Kidney epithelial cell (primary cell): ENCODE results near the gene BNIP5. TPM values are rescaled to one million over a fixed set of nuclear protein-coding genes. Genes with fewer than 3 reads are reported as not detected.

ENCODE experiments used
- DNase-seq: peaks from one replicate; pipeline ENCODE4 v3.0.0-alpha.2; 2010; ENCODE audit warnings: low read depth
- H3K27me3 ChIP-seq: 2 replicates; pipeline ENCODE4 v1.6.0; 2011; ENCODE audit warnings: low read length; ENCODE audit not compliant: control insufficient read depth, insufficient read depth
- H3K36me3 ChIP-seq: 2 replicates; pipeline ENCODE4 v1.5.1; 2011; ENCODE audit warnings: low read length; ENCODE audit not compliant: control insufficient read depth, insufficient read depth
- H3K4me3 ChIP-seq: 2 replicates; pipeline ENCODE4 v1.5.1; 2011; ENCODE audit warnings: low read depth, mild to moderate bottlenecking, control low read depth, low read length
- CTCF ChIP-seq: IDR thresholded peaks from 2 replicates; pipeline ENCODE4 v1.5.1; 2011; ENCODE audit warnings: mild to moderate bottlenecking, moderate library complexity, low read length, control low read depth, inconsistent platforms; ENCODE audit not compliant: insufficient read depth, poor library complexity, severe bottlenecking
- total RNA-seq: library from RNA; depleted of rRNA; stranded (reverse); fragments of >200 nt; gene quantifications from 2 replicates; pipeline ENCODE4 v1.2.3, GENCODE V29; 2015

The BNIP5 gene
- total RNA-seq, 1 donor from 2014 or later, result not detected

- H3K4me3 ChIP-seq, result no peak overlapping the region
- no peak for DNase-seq
- no peaks in the 10 kb centered on the region for H3K36me3 ChIP-seq
- H3K27me3 ChIP-seq, result peaks cover 12% of the 10 kb centered on the region
- no peak for TF ChIP-seq CTCF
These were observed 12.0 kb downstream of the BNIP5 start for GRCh38 chr6:36324715-36325114.

GRCh38 chr6:36324191-36324590 is 12.5 kb downstream of the BNIP5 start:
- TF ChIP-seq CTCF, result no peak
- no peaks in the 10 kb centered on the region for H3K36me3 ChIP-seq
- H3K27me3 ChIP-seq, result peaks cover 11% of the 10 kb centered on the region
- DNase-seq, result no peak
- H3K4me3 ChIP-seq, result no peak overlapping the region

- no peak for TF ChIP-seq CTCF
These were observed 13.6 kb downstream of the BNIP5 start for GRCh38 chr6:36323062-36323461.

GRCh38 chr6:36322591-36322990 is 14.1 kb downstream of the BNIP5 start:
- H3K4me3 ChIP-seq, result no peak overlapping the region
- no peak for DNase-seq
- no peaks in the 10 kb centered on the region for H3K36me3 ChIP-seq
- peaks cover 8% of the 10 kb centered on the region for H3K27me3 ChIP-seq
- TF ChIP-seq CTCF, result no peak

More at GRCh38 chr6:36323062-36323461, 13.6 kb downstream of the BNIP5 start:
- Histone ChIP-seq H3K36me3 (no peaks in the 10 kb centered on the region), H3K4me3 (no peak overlapping the region), H3K27me3 (peaks cover 8% of the 10 kb centered on the region)
- DNase-seq, result no peak

GRCh38 chr6:36320475-36320874 is 16.2 kb downstream of the BNIP5 start:
- TF ChIP-seq CTCF, result no peak
- no peaks in the 10 kb centered on the region for H3K36me3 ChIP-seq
- peaks cover 7% of the 10 kb centered on the region for H3K27me3 ChIP-seq
- DNase-seq, result no peak
- H3K4me3 ChIP-seq, result no peak overlapping the region

- TF ChIP-seq CTCF, result no peak
- no peak for DNase-seq
- Histone ChIP-seq H3K4me3 (no peak overlapping the region), H3K36me3 (no peaks in the 10 kb centered on the region), H3K27me3 (peaks cover 7% of the 10 kb centered on the region)
These were observed 16.9 kb downstream of the BNIP5 start for GRCh38 chr6:36319821-36320220.
